Fibroblast of skin of left quadriceps (primary cell): ENCODE data around the gene NPHS1.

Source experiments
- DNase-seq, 2 experiments: peaks; one replicate each; pipeline ENCODE4 v3.0.0-alpha.2; 2013; ENCODE audit warnings: low read depth in 2 of 2

Gene NPHS1

DNA sequence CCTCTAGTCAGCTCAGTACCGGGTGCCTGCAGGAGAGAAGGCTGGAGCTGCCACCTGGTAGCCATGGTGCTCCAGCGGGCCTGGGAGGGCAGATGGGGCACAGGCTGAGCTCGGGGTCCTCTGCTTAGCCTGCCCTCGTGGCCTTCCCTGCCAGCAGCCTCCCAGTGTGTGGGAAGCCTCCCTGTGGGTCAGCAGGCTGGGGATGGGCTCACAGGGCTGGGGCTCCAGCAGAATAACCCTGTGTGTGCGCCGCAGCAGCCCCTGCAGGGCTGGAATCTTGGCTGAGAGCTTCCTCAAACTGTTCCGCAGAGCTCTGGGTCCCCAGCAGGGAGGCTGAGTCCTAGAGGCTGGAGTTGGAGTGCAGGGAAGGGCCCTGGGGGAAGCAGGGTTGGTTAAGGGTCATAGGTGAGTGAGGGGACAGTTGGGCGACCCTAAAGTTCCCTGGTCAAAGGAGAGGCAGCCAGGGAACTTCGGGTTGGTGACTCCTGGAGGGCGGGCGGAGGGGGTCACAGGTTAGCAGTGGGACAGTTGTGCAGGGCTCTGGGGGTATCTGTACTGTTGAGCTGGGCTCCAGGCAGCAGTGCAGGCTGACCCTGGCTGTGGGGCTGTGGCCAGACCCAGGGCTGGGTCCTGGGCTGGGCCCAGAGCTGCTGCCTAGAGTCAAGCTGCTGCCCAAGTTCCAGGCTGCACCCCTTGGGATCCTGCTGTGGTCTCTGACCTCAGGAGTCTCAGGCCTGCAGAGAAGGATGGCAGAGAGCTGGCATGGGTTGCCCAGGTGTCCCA lies 62.9 kb downstream of the NPHS1 start:
- DNase-seq: no peak

DNA sequence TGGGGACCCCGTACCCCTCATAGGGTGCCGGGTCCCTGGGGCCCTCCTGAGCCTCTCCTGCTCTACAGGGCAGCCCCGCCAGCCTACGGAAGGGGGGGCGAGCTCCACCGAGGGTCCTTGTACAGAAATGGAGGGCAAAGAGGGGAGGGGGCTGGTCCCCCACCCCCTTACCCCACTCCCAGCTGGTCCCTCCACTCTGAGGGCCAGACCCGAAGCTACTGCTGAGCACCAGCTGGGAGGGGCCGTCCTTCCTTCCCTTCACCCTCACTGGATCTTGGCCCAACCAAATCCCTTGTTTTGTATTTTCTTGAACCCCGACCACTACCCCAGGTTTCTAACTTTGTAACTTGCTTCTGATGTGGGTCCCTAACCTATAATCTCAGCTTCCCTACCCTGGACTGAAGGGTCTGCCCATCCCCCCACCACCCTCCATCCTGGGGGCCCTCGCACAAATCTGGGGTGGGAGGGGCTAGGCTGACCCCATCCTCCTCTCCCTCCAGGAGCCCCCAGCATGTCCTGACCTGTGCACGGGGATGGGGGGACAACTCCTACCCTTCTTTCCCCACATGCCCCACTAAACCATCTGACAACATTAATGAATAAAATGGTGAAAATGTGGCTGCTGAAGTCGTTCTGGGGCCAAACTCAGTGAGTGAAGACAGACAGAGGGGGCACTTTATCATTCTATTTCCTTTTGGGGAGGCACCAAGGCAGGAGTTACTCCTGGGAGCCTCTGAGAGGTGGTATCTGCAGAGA lies 63.9 kb downstream of the NPHS1 start:
- DNase-seq: no peak

DNA sequence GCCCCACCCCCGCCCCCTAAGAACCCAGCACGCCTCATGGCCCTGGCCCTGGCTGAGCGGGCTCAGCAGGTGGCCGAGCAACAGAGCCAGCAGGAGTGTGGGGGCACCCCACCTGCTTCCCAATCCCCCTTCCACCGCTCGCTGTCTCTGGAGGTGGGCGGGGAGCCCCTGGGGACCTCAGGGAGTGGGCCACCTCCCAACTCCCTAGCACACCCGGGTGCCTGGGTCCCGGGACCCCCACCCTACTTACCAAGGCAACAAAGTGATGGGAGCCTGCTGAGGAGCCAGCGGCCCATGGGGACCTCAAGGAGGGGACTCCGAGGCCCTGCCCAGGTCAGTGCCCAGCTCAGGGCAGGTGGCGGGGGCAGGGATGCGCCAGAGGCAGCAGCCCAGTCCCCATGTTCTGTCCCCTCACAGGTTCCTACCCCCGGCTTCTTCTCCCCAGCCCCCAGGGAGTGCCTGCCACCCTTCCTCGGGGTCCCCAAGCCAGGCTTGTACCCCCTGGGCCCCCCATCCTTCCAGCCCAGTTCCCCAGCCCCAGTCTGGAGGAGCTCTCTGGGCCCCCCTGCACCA lies 65.0 kb downstream of the NPHS1 start:
- DNase-seq: no peak

DNA sequence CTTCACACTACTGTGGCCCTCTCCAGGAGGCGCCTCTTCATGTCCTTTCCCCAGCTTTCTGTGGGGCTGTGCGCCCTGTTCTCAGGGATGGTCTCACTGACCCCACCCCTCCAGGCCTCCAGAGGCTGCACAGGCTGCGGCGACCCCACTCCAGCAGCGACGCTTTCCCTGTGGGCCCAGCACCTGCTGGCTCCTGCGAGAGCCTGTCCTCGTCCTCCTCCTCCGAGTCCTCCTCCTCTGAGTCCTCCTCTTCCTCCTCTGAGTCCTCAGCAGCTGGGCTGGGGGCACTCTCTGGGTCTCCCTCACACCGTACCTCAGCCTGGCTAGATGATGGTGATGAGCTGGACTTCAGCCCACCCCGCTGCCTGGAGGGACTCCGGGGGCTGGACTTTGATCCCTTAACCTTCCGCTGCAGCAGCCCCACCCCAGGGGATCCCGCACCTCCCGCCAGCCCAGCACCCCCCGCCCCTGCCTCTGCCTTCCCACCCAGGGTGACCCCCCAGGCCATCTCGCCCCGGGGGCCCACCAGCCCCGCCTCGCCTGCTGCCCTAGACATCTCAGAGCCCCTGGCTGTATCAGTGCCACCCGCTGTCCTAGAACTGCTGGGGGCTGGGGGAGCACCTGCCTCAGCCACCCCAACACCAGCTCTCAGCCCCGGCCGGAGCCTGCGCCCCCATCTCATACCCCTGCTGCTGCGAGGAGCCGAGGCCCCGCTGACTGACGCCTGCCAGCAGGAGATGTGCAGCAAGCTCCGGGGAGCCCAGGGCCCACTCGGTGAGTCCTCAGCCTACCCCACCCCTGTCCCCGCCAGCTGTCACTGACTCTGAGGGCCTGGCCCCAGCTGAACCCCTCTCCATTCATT lies 65.8 kb downstream of the NPHS1 start:
- no peak for DNase-seq

DNA sequence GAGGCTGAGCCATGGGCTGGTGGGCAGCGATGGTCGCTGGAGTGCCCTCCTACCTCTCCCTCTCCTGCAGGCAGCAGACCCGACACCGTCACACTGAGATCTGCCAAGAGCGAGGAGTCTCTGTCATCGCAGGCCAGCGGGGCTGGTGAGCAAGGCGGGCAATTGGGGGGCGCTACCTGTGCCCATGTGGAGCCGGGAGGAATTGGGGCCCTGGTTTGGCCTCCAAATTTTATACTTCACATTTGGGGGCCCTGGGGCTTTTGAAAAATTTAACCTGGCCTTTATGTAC lies 67.0 kb downstream of the NPHS1 start:
- DNase-seq: no peak

DNA sequence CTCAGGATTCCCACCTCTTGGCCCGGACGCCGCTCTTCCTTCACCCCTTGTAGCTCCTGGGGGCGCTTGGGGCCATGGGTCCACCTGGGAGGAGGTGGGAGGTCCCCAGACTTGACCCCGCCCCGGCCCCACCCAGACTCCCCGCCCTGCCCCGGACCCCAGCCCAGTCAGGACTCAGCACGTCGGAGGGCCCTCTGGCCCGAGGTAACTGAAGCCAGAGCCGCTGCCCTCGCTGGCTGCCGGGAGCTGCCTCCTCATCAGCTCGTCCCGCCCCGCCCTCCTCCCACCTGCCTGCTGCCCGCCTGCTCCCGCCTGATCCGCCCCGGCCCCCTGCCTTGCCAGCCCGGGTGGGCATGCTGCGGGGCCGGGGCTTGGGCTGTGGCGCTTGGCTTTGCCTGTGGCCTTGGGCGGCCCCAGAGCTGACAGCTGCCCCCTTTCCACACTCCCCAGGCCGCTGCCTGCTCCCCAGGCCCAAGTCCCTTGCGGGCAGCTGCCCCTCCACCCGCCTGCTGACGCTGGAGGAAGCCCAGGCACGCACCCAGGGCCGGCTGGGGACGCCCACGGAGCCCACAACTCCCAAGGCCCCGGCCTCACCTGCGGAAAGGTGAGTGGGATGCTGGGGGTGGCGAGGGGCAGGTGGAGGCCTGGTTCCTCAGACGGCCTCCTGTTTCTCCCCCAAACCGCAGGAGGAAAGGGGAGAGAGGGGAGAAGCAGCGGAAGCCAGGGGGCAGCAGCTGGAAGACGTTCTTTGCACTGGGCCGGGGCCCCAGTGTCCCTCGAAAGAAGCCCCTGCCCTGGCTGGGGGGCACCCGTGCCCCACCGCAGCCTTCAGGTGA lies 67.6 kb downstream of the NPHS1 start:
- DNase-seq: no peak

DNA sequence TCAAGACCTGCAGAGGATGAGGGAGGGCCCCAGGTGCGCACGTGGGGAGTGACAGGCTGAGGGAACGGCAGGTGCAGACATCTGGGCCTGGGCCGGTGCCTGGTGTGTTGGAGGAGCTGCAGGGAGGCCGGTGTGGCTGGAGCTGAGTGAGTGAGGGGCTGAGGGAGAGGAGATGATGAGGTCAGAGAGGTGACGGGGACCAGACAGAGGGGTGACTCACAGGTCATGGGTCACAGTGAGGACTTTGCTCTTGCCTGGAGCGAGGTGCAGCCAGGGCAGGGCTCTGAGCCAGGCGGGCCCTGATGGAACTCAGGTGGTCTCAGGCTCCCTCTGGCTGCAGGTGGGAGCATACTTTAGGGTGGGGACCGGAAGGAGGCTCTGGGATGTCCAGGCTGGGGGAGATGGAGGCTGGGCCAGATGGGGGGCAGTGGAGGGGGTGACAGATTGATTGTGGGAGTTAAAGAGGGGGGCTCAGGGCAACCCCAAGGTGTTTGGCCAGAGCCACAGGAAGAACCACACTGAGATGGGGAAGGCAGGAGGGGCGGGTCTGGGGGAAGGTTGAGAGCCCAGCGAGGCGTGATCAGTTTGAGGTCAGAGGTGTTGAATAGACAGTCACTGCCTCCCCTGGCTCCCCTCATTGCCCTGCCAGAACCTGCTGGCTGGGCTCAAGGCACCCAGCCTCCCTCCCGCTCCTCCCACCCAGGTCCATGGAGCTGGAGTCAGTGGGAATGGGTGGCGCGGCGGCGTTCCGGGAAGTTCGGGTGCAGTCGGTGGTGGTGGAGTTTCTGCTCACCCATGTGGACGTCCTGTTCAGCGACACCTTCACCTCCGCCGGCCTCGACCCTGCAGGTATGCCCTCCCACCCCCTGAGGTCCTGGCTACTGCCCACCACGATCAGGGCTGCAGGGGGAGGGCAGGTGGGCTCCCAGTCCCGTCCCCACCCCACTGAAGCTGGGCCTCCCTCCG lies 68.6 kb downstream of the NPHS1 start:
- no peak for DNase-seq

DNA sequence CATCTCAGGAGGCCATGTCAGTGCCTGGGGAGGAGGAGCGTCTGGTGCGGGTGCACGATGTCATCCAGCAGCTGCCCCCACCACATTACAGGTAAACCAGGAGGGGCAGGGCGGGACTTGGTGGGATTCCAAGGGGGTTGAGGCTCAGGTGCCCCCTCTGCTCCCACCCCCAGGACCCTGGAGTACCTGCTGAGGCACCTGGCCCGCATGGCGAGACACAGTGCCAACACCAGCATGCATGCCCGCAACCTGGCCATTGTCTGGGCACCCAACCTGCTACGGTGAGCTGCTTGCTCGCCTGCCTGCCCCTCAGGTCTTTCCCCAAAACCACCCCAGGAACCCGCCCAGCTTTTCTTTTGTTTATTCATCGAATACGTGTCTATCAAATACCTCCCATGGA lies 69.7 kb downstream of the NPHS1 start:
- DNase-seq: no peak

DNA sequence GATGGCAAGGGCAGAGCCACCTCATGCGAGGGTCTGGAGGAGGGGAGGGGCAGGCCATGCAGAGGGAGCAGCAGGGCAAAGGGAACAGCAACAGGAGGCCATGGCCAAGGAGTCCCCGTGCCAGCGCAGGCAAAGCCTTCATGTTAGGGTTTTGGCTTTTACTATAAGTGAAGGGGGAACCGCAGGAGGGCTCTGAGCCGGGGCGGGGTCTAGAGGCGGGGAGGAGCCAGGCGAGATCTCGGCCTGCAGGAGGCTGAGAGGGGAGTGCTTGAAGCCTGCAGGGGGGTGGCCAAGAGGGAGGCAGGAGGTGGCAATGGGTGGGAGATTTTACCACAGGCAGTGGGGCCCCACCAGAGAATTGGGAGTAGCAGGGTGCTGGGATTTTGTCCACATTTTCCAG lies 70.7 kb downstream of the NPHS1 start:
- DNase-seq: no peak

DNA sequence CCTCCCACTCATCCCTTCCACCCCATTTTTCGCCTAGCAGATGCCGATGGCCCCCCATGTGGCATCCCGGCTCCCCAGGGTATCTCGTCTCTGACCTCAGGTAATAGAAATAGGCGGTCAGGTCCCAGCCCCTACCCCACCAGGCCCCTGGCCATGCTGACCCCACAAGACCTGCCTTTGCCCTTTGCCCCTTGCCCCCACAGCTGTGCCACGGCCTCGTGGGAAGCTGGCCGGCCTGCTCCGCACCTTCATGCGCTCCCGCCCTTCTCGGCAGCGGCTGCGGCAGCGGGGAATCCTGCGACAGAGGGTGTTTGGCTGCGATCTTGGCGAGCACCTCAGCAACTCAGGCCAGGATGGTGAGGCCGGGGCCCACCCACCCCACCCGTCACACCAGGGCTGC lies 71.6 kb downstream of the NPHS1 start:
- DNase-seq: no peak

DNA sequence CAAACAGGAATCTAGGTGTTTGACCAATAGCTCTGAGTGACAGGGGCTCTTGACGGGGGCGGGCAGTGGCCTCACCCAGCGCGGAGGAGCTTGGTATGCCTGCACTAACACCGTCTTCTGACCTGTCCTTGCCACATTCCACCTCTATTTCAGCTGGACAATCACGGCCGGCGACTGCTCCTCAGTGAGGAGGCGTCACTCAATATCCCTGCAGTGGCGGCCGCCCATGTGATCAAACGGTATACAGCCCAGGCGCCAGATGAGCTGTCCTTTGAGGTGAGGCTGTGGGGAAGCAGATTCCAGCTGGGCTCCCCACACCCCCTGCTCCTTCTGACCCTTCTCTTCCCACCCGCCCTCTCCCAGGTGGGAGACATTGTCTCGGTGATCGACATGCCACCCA lies 72.2 kb downstream of the NPHS1 start:
- no peak for DNase-seq

DNA sequence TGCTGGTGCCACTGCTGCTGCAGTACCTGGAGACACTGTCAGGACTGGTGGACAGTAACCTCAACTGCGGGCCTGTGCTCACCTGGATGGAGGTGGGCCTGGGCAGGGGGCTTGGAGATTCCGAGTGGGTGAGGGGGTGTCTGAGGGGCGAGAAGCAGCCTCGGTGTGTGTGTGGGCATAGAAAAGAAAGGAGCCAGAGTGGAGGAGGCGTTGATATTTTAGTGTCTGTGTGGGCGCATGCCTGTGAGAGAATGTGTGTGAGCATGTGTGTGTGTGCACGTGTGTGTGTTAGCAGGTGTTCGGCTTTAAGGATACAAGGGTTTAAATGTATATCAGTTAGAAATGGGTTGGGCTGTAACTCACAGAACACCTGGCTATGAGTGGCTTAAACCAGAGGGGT lies 73.3 kb downstream of the NPHS1 start:
- no peak for DNase-seq

DNA sequence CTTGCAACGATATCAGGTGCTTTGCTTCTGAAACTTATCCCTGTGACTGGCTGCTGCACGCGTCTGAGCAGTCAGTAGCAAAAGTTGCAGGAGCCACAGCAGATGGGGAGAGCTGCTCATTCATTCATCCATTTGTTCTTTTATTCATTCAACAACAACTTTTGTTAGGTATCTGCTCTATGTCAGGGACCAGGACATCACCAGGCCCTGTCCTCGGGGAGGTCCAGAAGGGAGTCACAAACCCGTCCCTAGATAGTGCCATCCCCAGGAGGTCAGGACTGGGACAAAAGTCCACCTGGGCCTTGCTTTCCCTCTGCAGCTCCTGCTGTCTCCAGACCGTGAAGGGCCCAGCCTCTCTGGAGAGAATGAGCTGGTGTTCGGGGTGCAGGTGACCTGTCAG lies 74.3 kb downstream of the NPHS1 start:
- no peak for DNase-seq

DNA sequence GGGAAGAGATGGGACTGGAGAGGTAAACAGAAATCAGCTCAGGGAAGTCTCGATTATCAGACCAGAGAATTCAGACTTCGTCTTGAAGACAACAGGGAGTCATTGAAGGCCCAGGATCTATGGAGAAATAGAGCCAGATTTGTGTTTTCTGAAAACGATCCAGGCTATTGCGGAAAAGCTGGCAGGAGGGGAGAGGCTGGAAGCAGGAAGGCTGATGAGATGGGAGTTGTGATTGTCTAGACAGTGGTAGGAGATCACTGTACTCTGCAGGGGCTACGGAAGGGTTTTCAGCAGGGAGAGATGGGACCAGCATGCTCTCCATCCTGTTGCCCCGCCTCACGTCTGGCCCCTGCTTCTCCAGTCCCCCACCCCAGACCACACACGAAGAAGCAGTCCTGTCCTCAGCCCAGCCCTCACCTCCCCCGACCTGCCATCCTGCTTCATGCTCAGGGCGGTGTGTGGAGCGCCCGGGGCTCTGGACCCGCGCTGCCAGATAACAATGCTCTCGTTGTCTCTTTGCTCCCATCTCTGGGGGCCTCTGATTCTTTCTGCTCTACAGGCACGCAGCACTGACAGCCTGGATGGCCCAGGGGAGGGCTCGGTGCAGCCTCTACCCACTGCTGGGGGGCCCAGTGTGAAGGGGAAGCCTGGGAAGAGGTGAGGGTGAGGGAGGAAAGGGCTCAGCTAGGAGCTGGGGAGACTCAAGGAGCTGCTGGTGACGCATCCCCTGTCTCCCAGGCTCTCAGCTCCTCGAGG lies 75.0 kb downstream of the NPHS1 start:
- no peak for DNase-seq

DNA sequence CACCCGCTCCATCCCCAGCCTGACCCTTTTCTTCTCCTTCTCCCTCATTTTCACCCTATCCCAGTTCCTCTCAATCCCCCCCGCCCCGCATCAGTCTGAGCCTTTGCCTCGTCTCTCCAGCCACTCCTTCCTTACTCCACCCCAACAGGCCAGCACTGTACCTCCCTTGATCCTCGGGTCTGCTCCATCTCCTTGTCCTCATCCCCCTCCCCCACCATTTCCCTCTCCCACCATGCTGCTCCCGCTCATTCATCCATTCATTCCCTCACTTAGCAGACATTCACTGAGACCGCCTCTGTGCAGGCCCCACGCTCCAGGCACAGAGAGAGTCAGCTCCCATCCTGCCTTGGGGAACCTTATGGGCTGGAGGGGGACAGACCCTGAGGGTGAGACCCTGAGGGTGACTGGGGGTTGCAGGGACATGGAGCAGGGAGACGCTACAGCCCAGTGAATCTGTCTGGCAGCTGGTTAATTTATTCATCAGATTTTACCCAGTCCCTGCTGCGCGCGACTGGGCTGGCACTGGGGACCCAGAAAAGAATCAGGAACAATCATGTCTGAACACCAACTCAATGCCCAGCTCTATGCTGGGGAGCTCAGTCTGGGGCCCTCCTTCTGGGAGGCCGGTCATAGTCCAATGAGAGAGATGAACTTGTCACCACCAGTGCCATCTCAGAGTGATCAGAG lies 76.1 kb downstream of the NPHS1 start:
- DNase-seq: no peak
